ENCODE measurements around the gene IL25.

DNA sequence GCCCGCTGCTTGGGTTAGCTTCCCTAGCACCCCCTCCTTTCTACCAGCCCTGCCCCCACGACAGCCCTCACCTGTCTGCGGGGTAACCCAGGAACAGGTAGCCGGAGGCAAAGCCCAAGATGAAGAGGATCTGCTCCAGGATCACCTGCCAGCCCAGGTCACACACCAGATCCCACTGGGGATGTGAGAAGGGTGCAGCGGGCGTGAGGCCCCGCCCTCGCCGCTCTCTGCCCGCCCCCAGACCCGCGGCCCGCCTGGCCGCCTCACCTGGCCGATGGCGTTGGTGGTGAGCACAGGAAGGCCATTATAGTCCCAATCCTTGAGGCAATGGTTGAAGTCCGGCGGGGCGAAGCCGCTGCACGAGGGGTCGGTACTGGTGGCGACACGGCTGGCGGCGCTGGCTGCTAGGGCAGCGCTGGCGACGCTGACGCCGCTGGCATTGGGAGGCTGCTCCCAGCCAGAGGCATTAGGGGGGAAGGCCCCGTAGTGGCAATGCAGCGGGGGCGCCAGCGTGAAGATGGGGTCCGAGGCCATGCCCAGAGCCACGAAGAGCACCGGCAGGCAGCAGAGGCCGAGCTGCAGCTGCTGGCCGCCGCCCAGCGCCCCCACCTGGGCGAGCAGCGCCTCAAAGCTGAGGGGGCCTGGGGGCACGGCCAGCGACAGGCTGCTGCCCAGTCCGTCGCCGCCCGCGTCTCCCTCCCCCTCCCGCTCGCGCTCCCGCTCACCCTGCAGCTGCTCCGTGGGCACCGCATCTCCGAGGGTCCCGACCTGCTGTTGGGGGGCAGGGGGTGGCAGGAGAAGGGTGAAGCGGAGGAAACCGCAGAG, 20.7 kb upstream of the IL25 start:
- TF ChIP-seq EZH2 (IDR thresholded peaks at IDR 0.05; ENCODE audit: low read depth, unreplicated experiment) (no peak), REST (IDR thresholded peaks at IDR 0.05; ENCODE audit: unreplicated experiment) (no peak), JUNB (IDR thresholded peaks at IDR 0.05; ENCODE audit: unreplicated experiment) (no peak)
- TF ChIP-seq, protein P1, sequence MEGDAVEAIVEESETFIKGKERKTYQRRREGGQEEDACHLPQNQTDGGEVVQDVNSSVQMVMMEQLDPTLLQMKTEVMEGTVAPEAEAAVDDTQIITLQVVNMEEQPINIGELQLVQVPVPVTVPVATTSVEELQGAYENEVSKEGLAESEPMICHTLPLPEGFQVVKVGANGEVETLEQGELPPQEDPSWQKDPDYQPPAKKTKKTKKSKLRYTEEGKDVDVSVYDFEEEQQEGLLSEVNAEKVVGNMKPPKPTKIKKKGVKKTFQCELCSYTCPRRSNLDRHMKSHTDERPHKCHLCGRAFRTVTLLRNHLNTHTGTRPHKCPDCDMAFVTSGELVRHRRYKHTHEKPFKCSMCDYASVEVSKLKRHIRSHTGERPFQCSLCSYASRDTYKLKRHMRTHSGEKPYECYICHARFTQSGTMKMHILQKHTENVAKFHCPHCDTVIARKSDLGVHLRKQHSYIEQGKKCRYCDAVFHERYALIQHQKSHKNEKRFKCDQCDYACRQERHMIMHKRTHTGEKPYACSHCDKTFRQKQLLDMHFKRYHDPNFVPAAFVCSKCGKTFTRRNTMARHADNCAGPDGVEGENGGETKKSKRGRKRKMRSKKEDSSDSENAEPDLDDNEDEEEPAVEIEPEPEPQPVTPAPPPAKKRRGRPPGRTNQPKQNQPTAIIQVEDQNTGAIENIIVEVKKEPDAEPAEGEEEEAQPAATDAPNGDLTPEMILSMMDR (conservative IDR thresholded peaks at IDR 0.05; ENCODE audit: low read depth in 2 of 2): peak; percentile 25 to 59

Data from GM23338 (cell line).